A673 (cell line): Measurements from ENCODE around the gene RELL1.

Source experiments
- CTCF ChIP-seq: fragments of 300-800, 200-600 bp; sonication (generic); conservative IDR thresholded peaks from 2 replicates; pipeline ENCODE4 v1.5.1; 2017; ENCODE audit warnings: low read depth, mild to moderate bottlenecking, antibody characterized with exemption, low read length, moderate library complexity, mixed read lengths
- EZH2 ChIP-seq: fragments of 200-600 bp; sonication (generic); IDR thresholded peaks from 2 replicates; pipeline ENCODE4 v1.6.1; 2017; ENCODE audit warnings: borderline replicate concordance, low read depth, mild to moderate bottlenecking, mixed read lengths, antibody characterized with exemption, low read length; ENCODE audit not compliant: poor library complexity, severe bottlenecking

GRCh38 chr4:37734989-37735388 is 48.8 kb upstream of the RELL1 start:
- TF ChIP-seq CTCF, result no peak
- TF ChIP-seq EZH2, result no peak
